SK-N-SH (cell line): Measurements from ENCODE around the gene SRSF7. TPM values are rescaled to one million over a fixed set of nuclear protein-coding genes. Genes with fewer than 3 reads are reported as not detected.

ENCODE experiments used
- CTCF ChIA-PET: fragments of 300-600, 350-600 bp; formaldehyde crosslinking; extraction: SDS; loops from one replicate; lab custom pipeline; 2021; lab: Yijun Ruan, JAX
- POLR2A ChIA-PET: fragments of 350-600 bp; sonication (Branson Sonifier 250); formaldehyde crosslinking; extraction: SDS; loops from one replicate; lab custom pipeline; 2020; ENCODE audit warnings: antibody characterized with exemption, inconsistent platforms; lab: Yijun Ruan, JAX
- DNase-seq: peaks from one replicate; pipeline ENCODE4 v3.0.0; 2012
- H2AFZ ChIP-seq: fragments of 200-600 bp; sonication (generic); 2 replicates; pipeline ENCODE4 v1.8.1; 2016; ENCODE audit warnings: antibody characterized with exemption, mild to moderate bottlenecking, low read depth
- H3F3A ChIP-seq: fragments of 200-600 bp; sonication (generic); replicated peaks from 2 replicates; pipeline ENCODE3; 2016; ENCODE audit warnings: antibody characterized with exemption, mild to moderate bottlenecking; ENCODE audit not compliant: insufficient read depth
- H3K27ac ChIP-seq, 2 experiments: fragments of 200-500 bp in 1 of 2; fragments of 200-600 bp in 1 of 2; sonication (Bioruptor generic) in 1 of 2; sonication (generic), shearing (Covaris generic) in 1 of 2; 2 replicates each; pipeline versions ENCODE4 v1.5.1 to v1.6.1; 2014 to 2016; ENCODE audit warnings: low read depth in 2 of 2, inconsistent platforms in 1 of 2, low read length in 1 of 2, mild to moderate bottlenecking in 1 of 2, mixed read lengths in 1 of 2
- H3K27me3 ChIP-seq: fragments of 200-600 bp; sonication (generic), shearing (Covaris generic); 2 replicates; pipeline ENCODE4 v1.6.1; 2016; ENCODE audit warnings: mixed run types; ENCODE audit not compliant: insufficient read depth
- H3K36me3 ChIP-seq, 2 experiments: fragments of 200-500 bp in 1 of 2; fragments of 200-600 bp in 1 of 2; sonication (Bioruptor generic) in 1 of 2; sonication (generic) in 1 of 2; replicated peaks in 1 of 2; 2 replicates each; pipeline versions ENCODE3 to v1.5.1; 2014 to 2016; ENCODE audit warnings: low read length in 1 of 2, mild to moderate bottlenecking in 1 of 2; ENCODE audit not compliant: insufficient read depth in 2 of 2, control insufficient read depth in 1 of 2
- H3K4me1 ChIP-seq, 2 experiments: fragments of 200-500 bp in 1 of 2; fragments of 200-600 bp in 1 of 2; sonication (Bioruptor generic) in 1 of 2; sonication (generic), shearing (Covaris generic) in 1 of 2; 2 replicates each; pipeline versions ENCODE4 v1.5.1 to v1.6.1; 2014 to 2016; ENCODE audit warnings: low read depth in 1 of 2, low read length in 1 of 2, mixed run types in 1 of 2; ENCODE audit not compliant: insufficient read depth in 2 of 2, control insufficient read depth in 1 of 2
- H3K4me2 ChIP-seq: fragments of 200-600 bp; sonication (generic), shearing (Covaris generic); 2 replicates; pipeline ENCODE4 v1.6.1; 2017; ENCODE audit warnings: mixed run types
- H3K4me3 ChIP-seq, 2 experiments: fragments of 200-500 bp in 1 of 2; fragments of 200-600 bp in 1 of 2; sonication (Bioruptor generic) in 1 of 2; sonication (generic), shearing (Covaris generic) in 1 of 2; 2 replicates each; pipeline versions ENCODE4 v1.5.1 to v1.8.1; 2014 to 2016; ENCODE audit warnings: low read depth in 2 of 2, inconsistent platforms in 1 of 2, low read length in 1 of 2, mild to moderate bottlenecking in 1 of 2, mixed read lengths in 1 of 2, moderate library complexity in 1 of 2
- H3K79me2 ChIP-seq: fragments of 200-600 bp; sonication (generic); 2 replicates; pipeline ENCODE4 v1.8.1; 2017; ENCODE audit warnings: mild to moderate bottlenecking; ENCODE audit not compliant: insufficient read depth
- H3K9ac ChIP-seq: fragments of 200-600 bp; sonication (generic); 2 replicates; pipeline ENCODE4 v1.6.1; 2017; ENCODE audit warnings: mixed run types
- H3K9me2 ChIP-seq: fragments of 200-600 bp; sonication (generic); 2 replicates; pipeline ENCODE4 v1.6.1; 2017; ENCODE audit warnings: mixed run types
- H3K9me3 ChIP-seq: fragments of 200-600 bp; sonication (generic); 2 replicates; pipeline ENCODE4 v1.6.1; 2017; ENCODE audit warnings: mixed run types, mild to moderate bottlenecking, moderate library complexity
- H4K20me1 ChIP-seq: fragments of 200-600 bp; sonication (generic); 2 replicates; pipeline ENCODE4 v1.6.1; 2017; ENCODE audit warnings: mild to moderate bottlenecking, mixed run types; ENCODE audit not compliant: insufficient read depth
- ELF1 ChIP-seq: IDR thresholded peaks from 2 replicates; pipeline ENCODE4 v1.4.0; 2012
- EP300 ChIP-seq, 2 experiments: IDR thresholded peaks; 2 replicates each; pipeline versions ENCODE4 v1.4.0 to v1.6.1; 2012; ENCODE audit warnings: borderline replicate concordance in 1 of 2, low read depth in 1 of 2, low read length in 1 of 2
- EZH2phosphoT487 ChIP-seq: fragments of 200-600 bp; sonication (generic); IDR thresholded peaks from 2 replicates; pipeline ENCODE4 v1.6.1; 2017; ENCODE audit warnings: low read depth, mixed run types, mild to moderate bottlenecking, antibody characterized with exemption, moderate library complexity, borderline replicate concordance
- FOSL2 ChIP-seq: IDR thresholded peaks from 2 replicates; pipeline ENCODE4 v1.4.0; 2012; ENCODE audit warnings: low read depth, mild to moderate bottlenecking, moderate library complexity, borderline replicate concordance
- FOXM1 ChIP-seq: IDR thresholded peaks from 2 replicates; pipeline ENCODE4 v1.4.0; 2012; ENCODE audit warnings: low read depth, mild to moderate bottlenecking
- GABPA ChIP-seq: IDR thresholded peaks from 2 replicates; pipeline ENCODE4 v1.4.0; 2012; ENCODE audit warnings: low read depth, mild to moderate bottlenecking
- PBX3 ChIP-seq: IDR thresholded peaks from 2 replicates; pipeline ENCODE4; 2012
- RAD21 ChIP-seq: IDR thresholded peaks from 2 replicates; pipeline ENCODE4 v1.6.1; 2012; ENCODE audit warnings: mild to moderate bottlenecking, low read length
- RCOR1 ChIP-seq: fragments of 150-350 bp; IDR thresholded peaks from 2 replicates; pipeline ENCODE4 v1.6.1; 2017; ENCODE audit warnings: antibody characterized with exemption, low read length
- SIN3A ChIP-seq: IDR thresholded peaks from 2 replicates; pipeline ENCODE4 v1.6.1; 2012; ENCODE audit warnings: low read depth, mild to moderate bottlenecking, low read length, moderate library complexity, borderline replicate concordance
- TCF12 ChIP-seq: IDR thresholded peaks from 2 replicates; pipeline ENCODE4 v1.4.0; 2012
- TEAD4 ChIP-seq: IDR thresholded peaks from 2 replicates; pipeline ENCODE4 v1.4.0; 2012; ENCODE audit warnings: mild to moderate bottlenecking, borderline replicate concordance; ENCODE audit not compliant: insufficient read depth
- USF2 ChIP-seq: fragments of 150-350 bp; IDR thresholded peaks from 2 replicates; pipeline ENCODE4 v1.6.1; 2017; ENCODE audit warnings: antibody characterized with exemption, low read length, low read depth, borderline replicate concordance
- WGBS: methylation state at CpG from one replicate; pipeline ENCODE4 v1.1.6; 2017; ENCODE audit warnings: low lambda C conversion rate; 5-methylcytosine and 5-hydroxymethylcytosine counted together
- polyA plus RNA-seq, 3 experiments: library from polyadenylated mRNA; depleted of rRNA; stranded (reverse); fragments of >200 nt; gene quantifications; 2 replicates each; pipeline ENCODE4 v1.2.3, GENCODE V29; 2012
- TF ChIP-seq, protein P1 (sequence below): IDR thresholded peaks from 2 replicates; pipeline ENCODE4 v1.6.1; 2012; ENCODE audit warnings: mild to moderate bottlenecking, low read depth, low read length, moderate library complexity
- TF ChIP-seq, protein P2 (sequence below): IDR thresholded peaks from 2 replicates; pipeline ENCODE4 v1.4.0; 2012; ENCODE audit warnings: low read depth, borderline replicate concordance

The SRSF7 gene
- polyA plus RNA-seq, 1 of the 3 experiments (the other 2 are of a cell fraction), result 199 TPM

- Histone ChIP-seq H3K4me2 (no peak overlapping the region), H3K9me2 (no peaks in the 10 kb centered on the region), H3K4me1 (no peaks in the 10 kb centered on the region), H3K27ac (no peak overlapping the region), H3K4me3 (no peak overlapping the region), H4K20me1 (no peaks in the 10 kb centered on the region), H3K27me3 (no peaks in the 10 kb centered on the region), H2AFZ (no peak overlapping the region), H3K9ac (no peak overlapping the region), H3F3A (peaks cover 3% of the 10 kb centered on the region), H3K79me2 (no peaks in the 10 kb centered on the region), H3K36me3 (peaks cover 4% of the 10 kb centered on the region in 2 experiments), H3K9me3 (no peaks in the 10 kb centered on the region)
- WGBS, result 94% methylated on average over 5 of the region's 5 CpGs
- CTCF ChIA-PET, result interaction anchor here (1.6 kb wide), 2 partner anchors 190 to 212 kb away, joined by 3 to 4 read pairs; no protein-coding TSS in a partner anchor
- DNase-seq, result no peak
- POLR2A ChIA-PET, result interaction anchor here (0.6 kb wide), 1 partner anchor 46 kb away, joined by 4 read pairs; no protein-coding TSS in a partner anchor
- TF ChIP-seq TCF12 (no peak), RAD21 (no peak), RCOR1 (no peak), USF2 (no peak), ELF1 (no peak), GABPA (no peak), SIN3A (no peak), FOXM1 (no peak), EP300 (IDR thresholded peaks at IDR 0.05; ENCODE audit: borderline replicate concordance in 1 of 2, low read depth in 1 of 2, low read length in 1 of 2) (no peak), EZH2phosphoT487 (no peak), TEAD4 (no peak), FOSL2 (no peak), PBX3 (no peak)
- TF ChIP-seq, protein P1, sequence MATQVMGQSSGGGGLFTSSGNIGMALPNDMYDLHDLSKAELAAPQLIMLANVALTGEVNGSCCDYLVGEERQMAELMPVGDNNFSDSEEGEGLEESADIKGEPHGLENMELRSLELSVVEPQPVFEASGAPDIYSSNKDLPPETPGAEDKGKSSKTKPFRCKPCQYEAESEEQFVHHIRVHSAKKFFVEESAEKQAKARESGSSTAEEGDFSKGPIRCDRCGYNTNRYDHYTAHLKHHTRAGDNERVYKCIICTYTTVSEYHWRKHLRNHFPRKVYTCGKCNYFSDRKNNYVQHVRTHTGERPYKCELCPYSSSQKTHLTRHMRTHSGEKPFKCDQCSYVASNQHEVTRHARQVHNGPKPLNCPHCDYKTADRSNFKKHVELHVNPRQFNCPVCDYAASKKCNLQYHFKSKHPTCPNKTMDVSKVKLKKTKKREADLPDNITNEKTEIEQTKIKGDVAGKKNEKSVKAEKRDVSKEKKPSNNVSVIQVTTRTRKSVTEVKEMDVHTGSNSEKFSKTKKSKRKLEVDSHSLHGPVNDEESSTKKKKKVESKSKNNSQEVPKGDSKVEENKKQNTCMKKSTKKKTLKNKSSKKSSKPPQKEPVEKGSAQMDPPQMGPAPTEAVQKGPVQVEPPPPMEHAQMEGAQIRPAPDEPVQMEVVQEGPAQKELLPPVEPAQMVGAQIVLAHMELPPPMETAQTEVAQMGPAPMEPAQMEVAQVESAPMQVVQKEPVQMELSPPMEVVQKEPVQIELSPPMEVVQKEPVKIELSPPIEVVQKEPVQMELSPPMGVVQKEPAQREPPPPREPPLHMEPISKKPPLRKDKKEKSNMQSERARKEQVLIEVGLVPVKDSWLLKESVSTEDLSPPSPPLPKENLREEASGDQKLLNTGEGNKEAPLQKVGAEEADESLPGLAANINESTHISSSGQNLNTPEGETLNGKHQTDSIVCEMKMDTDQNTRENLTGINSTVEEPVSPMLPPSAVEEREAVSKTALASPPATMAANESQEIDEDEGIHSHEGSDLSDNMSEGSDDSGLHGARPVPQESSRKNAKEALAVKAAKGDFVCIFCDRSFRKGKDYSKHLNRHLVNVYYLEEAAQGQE, result no peak
- TF ChIP-seq, protein P2, sequence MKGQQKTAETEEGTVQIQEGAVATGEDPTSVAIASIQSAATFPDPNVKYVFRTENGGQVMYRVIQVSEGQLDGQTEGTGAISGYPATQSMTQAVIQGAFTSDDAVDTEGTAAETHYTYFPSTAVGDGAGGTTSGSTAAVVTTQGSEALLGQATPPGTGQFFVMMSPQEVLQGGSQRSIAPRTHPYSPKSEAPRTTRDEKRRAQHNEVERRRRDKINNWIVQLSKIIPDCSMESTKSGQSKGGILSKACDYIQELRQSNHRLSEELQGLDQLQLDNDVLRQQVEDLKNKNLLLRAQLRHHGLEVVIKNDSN, result no peak
These were observed 42.4 kb upstream of the SRSF7 start for GRCh38 chr2:38793511-38793910.
